ENCODE data around the gene RPGR. TPM values are rescaled to one million over a fixed set of nuclear protein-coding genes. Genes with fewer than 3 reads are reported as not detected.

RPGR gene
- total and polyA plus RNA-seq, 2 experiments from 2014 or later, result 6.0 to 9.7 TPM

DNA sequence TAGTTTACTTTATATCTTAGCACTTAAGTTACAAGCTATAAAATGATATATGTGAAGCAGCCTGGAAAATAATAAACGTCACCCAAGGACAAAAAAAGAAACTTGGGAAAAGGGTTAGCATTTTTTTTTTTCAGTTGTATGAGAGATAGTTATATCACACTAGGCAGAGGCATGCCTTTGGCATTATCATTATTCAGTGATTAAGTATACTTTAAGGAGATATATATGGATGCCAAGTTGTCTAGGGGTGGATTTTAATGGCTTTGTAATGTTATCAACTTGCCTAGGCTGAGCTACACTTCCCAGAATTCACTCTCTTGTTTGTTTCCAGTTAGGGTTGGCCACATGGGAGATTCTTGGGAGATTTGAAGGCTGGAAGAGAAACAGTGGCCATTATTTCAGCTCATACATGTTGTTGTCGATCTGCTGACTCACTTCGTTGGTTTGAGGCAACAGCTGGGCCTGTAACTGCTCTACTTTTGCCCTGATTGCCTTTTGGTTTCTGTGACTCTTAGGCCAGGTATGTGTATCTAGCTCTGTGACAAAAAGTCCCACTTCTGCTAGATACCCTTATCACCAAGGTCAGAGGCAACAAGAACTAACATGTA is 95.1 kb downstream of the RPGR start:
- peak; percentile 69 for DNase-seq
- WGBS, 2 experiments (ENCODE audit: low coverage in 1 of 2, low lambda C conversion rate in 2 of 2, missing lambda C conversion rate in 2 of 2), result 24% methylated on average over 3 of the region's 3 CpGs
- H3K9me3 ChIP-seq (ENCODE audit: low read depth), result no peaks in the 10 kb centered on the region
- TF ChIP-seq EZH2 (IDR thresholded peaks at IDR 0.05; ENCODE audit: insufficient read depth, poor library complexity, severe bottlenecking), result no peak
- TF ChIP-seq EZH2phosphoT487 (IDR thresholded peaks at IDR 0.05; ENCODE audit: insufficient read depth, low read depth), result no peak
- peak overlapping the region; percentile 41; the same call in 1 of the 2 replicates for H2AFZ ChIP-seq
- H3F3A ChIP-seq (ENCODE audit: insufficient read depth), result peaks cover 30% of the 10 kb centered on the region
- no peak overlapping the region for H3K9ac ChIP-seq
- H3K36me3 ChIP-seq (ENCODE audit: low read depth), result no peaks in the 10 kb centered on the region
- in situ Hi-C loops (cut with MboI), result no loop called here
- H3K4me2 ChIP-seq (ENCODE audit: unreplicated experiment), result no peak overlapping the region
- peak overlapping the region; percentile 55 for H3K27ac ChIP-seq
- peaks cover 31% of the 10 kb centered on the region for H3K4me1 ChIP-seq (ENCODE audit: insufficient read depth)
- H3K27me3 ChIP-seq (replicated peaks; ENCODE audit: insufficient read depth), result no peaks in the 10 kb centered on the region
- H3K4me3 ChIP-seq, result no peak overlapping the region
- H4K20me1 ChIP-seq (ENCODE audit: insufficient read depth), result no peaks in the 10 kb centered on the region
- no peaks in the 10 kb centered on the region for H3K9me2 ChIP-seq (ENCODE audit: insufficient read depth)
- no peaks in the 10 kb centered on the region for H3K79me2 ChIP-seq (ENCODE audit: insufficient read depth)

DNA sequence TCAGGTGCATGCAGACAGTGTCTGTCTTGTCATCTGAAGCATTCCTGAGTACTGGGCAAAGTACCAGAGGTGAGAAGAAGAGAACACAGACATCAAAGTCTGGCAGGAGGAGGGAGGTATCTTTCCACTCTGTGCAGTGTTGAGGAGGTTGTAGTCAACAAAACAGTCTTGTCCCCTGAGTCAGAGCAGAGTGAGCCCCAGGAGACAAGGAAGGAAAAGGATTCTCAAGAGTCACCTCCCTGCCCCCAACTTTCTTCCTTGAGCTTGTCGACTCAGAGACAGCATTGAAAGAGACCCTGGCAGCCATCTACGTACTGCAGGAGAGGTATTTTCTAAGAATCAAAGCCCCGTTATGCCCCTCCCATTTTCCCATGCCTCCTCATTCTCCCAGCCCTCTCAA is 102.2 kb downstream of the RPGR start:
- H3K36me3 ChIP-seq (ENCODE audit: low read depth), result no peaks in the 10 kb centered on the region
- no peaks in the 10 kb centered on the region for H3F3A ChIP-seq (ENCODE audit: insufficient read depth)
- no peaks in the 10 kb centered on the region for H3K9me3 ChIP-seq (ENCODE audit: low read depth)
- peak overlapping the region; percentile 48; the same call in 1 of the 2 replicates for H2AFZ ChIP-seq
- no peaks in the 10 kb centered on the region for H3K9me2 ChIP-seq (ENCODE audit: insufficient read depth)
- in situ Hi-C loops (cut with MboI), result no loop called here
- H3K4me1 ChIP-seq (ENCODE audit: insufficient read depth), result 0 out of 2 replicates have a peak, but pooled peaks cover 9% of the 10 kb centered on the region
- H3K27me3 ChIP-seq (replicated peaks; ENCODE audit: insufficient read depth), result no peaks in the 10 kb centered on the region
- 28 to 40% methylated on average over 3 of the region's 3 CpGs for WGBS, 2 experiments (ENCODE audit: low coverage in 1 of 2, low lambda C conversion rate in 2 of 2, missing lambda C conversion rate in 2 of 2)
- peak overlapping the region; percentile 35 for H3K4me2 ChIP-seq (ENCODE audit: unreplicated experiment)
- H3K4me3 ChIP-seq, result no peak overlapping the region
- no peaks in the 10 kb centered on the region for H4K20me1 ChIP-seq (ENCODE audit: insufficient read depth)
- DNase-seq, result peak; percentile 57
- H3K9ac ChIP-seq, result no peak overlapping the region
- H3K27ac ChIP-seq, result no peak overlapping the region
- no peaks in the 10 kb centered on the region for H3K79me2 ChIP-seq (ENCODE audit: insufficient read depth)
- no peak for TF ChIP-seq EZH2phosphoT487 (IDR thresholded peaks at IDR 0.05; ENCODE audit: insufficient read depth, low read depth)

DNA sequence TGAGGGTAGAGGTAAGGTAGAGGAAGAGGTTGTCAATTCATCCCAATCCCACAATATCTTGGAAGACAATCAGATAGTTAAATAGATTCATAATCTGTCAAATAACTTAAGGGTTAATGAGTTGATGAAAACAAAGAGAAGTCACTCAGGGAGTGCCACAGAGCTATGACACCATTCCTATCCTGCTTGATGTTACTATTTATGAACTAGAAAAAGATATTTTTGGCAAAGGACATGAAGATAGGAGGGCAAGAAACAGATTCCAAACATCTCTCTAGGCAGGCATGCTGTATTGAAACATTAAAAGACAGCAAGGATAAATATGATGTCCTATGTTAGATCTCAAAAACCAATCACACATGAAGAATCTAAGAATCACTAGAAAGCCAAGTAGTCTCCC is 103.1 kb downstream of the RPGR start:
- no peak overlapping the region for H3K4me3 ChIP-seq
- H3K36me3 ChIP-seq (ENCODE audit: low read depth), result no peaks in the 10 kb centered on the region
- H3K4me2 ChIP-seq (ENCODE audit: unreplicated experiment), result no peak overlapping the region
- H4K20me1 ChIP-seq (ENCODE audit: insufficient read depth), result no peaks in the 10 kb centered on the region
- H3K27me3 ChIP-seq (replicated peaks; ENCODE audit: insufficient read depth), result no peaks in the 10 kb centered on the region
- H3K9me3 ChIP-seq (ENCODE audit: low read depth), result no peaks in the 10 kb centered on the region
- in situ Hi-C loops (cut with MboI), result no loop called here
- DNase-seq, result no peak
- no peaks in the 10 kb centered on the region for H3F3A ChIP-seq (ENCODE audit: insufficient read depth)
- H3K9ac ChIP-seq, result no peak overlapping the region
- no peak for TF ChIP-seq EZH2phosphoT487 (IDR thresholded peaks at IDR 0.05; ENCODE audit: insufficient read depth, low read depth)
- TF ChIP-seq EZH2 (IDR thresholded peaks at IDR 0.05; ENCODE audit: insufficient read depth, poor library complexity, severe bottlenecking), result no peak
- H3K4me1 ChIP-seq (ENCODE audit: insufficient read depth), result 0 out of 2 replicates have a peak, but pooled peaks cover 9% of the 10 kb centered on the region
- no peaks in the 10 kb centered on the region for H3K9me2 ChIP-seq (ENCODE audit: insufficient read depth)
- no peak overlapping the region for H2AFZ ChIP-seq
- peaks cover 2% of the 10 kb centered on the region; the same call in 1 of the 2 replicates for H3K79me2 ChIP-seq (ENCODE audit: insufficient read depth)
- no peak overlapping the region for H3K27ac ChIP-seq

DNA sequence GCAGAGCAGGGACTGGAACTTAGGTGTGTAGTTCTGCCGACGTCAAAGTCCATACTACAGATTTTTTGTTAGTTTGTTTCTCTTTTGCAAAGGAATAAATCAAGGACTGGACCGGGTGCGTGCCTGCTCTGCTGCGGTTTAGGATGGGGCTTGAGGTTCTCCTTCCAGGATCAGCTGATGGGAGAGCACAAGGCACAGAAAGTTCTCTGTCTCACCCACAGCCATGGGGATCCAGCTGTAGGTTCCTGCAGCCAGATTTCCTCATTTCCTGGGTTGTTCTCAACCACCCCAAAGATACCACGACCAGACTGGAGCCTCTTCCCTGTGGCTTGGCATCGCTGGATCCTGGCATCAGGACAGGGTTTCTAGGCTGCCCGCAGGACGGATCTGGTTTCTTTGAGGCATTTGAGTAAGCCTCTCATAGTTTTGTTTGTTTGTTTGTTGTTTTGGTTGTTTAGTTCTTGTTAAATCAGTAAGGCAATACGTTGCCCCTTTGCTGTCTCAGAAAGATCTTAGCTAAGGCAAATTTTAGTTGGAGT is 105.8 kb downstream of the RPGR start:
- Histone ChIP-seq H3K27ac (no peak overlapping the region), H3F3A (ENCODE audit: insufficient read depth) (no peaks in the 10 kb centered on the region), H3K4me1 (ENCODE audit: insufficient read depth) (0 out of 2 replicates have a peak, but pooled peaks cover 9% of the 10 kb centered on the region), H3K4me2 (ENCODE audit: unreplicated experiment) (peak overlapping the region; percentile 80), H2AFZ (peak overlapping the region; percentile 87), H3K27me3 (replicated peaks; ENCODE audit: insufficient read depth) (no peaks in the 10 kb centered on the region), H3K4me3 (peak overlapping the region; percentile 91), H3K9ac (peak overlapping the region; percentile 74), H3K79me2 (ENCODE audit: insufficient read depth) (peaks cover 16% of the 10 kb centered on the region), H3K9me2 (ENCODE audit: insufficient read depth) (no peaks in the 10 kb centered on the region), H4K20me1 (ENCODE audit: insufficient read depth) (no peaks in the 10 kb centered on the region), H3K36me3 (ENCODE audit: low read depth) (no peaks in the 10 kb centered on the region), H3K9me3 (ENCODE audit: low read depth) (no peaks in the 10 kb centered on the region)
- TF ChIP-seq EZH2phosphoT487 (IDR thresholded peaks at IDR 0.05; ENCODE audit: insufficient read depth, low read depth) (no peak), EZH2 (IDR thresholded peaks at IDR 0.05; ENCODE audit: insufficient read depth, poor library complexity, severe bottlenecking) (no peak)
- in situ Hi-C loops (cut with MboI), result no loop called here
- peak; percentile 42 for DNase-seq
- 30 to 32% methylated on average over 10 of the region's 10 CpGs for WGBS, 2 experiments (ENCODE audit: low coverage in 1 of 2, low lambda C conversion rate in 2 of 2, missing lambda C conversion rate in 2 of 2)

Measured in GM23248 (cell line).